Endothelial cell of umbilical vein (primary cell): Measurements from ENCODE around the gene CBLB. TPM values are rescaled to one million over a fixed set of nuclear protein-coding genes. Genes with fewer than 3 reads are reported as not detected.

Source experiments
- BruUV-seq: library from RNA; stranded (reverse); fragments of 400-500 nt; replicated peaks from 2 replicates; lab custom pipeline; 2021; lab: Mats Ljungman, UMichigan
- CTCF ChIA-PET: fragments of 300-600, 350-600 bp; sonication (Branson Sonifier 250); formaldehyde crosslinking; loops from one replicate; lab custom pipeline; 2021; ENCODE audit warnings: antibody characterized with exemption, inconsistent platforms; lab: Charles Lee
- POLR2A ChIA-PET: fragments of 300-600, 350-600 bp; sonication (Branson Sonifier 250); formaldehyde crosslinking; loops from one replicate; lab custom pipeline; 2021; ENCODE audit warnings: antibody characterized with exemption, inconsistent platforms; lab: Charles Lee
- DNase-seq: peaks from one replicate; pipeline ENCODE4 v3.0.0-alpha.2; 2011; ENCODE audit warnings: low read depth, low spot score
- FAIRE-seq: peaks from 2 replicates; lab custom pipeline; 2011; peaks lifted over from hg19 to GRCh38; lab: Jason Lieb, UNC
- H2AFZ ChIP-seq: 2 replicates; pipeline ENCODE4 v1.6.0; 2012; ENCODE audit warnings: low read depth, low read length, control low read depth, inconsistent platforms
- H3K27ac ChIP-seq: 2 replicates; pipeline ENCODE4 v1.5.1; 2011; ENCODE audit warnings: low read depth, mild to moderate bottlenecking, control low read depth, low read length, moderate library complexity; ENCODE audit not compliant: insufficient read depth
- H3K27me3 ChIP-seq, 2 experiments: 2 replicates each; pipeline versions ENCODE4 v1.6.0 to v1.6.1; 2011; ENCODE audit warnings: low read length in 2 of 2, mixed read lengths in 1 of 2; ENCODE audit not compliant: control insufficient read depth in 2 of 2, insufficient read depth in 2 of 2
- H3K36me3 ChIP-seq, 2 experiments: 2 replicates in 1 of 2; 3 replicates in 1 of 2; pipeline ENCODE4 v1.5.1; 2011; ENCODE audit warnings: low read length in 2 of 2, mild to moderate bottlenecking in 1 of 2, moderate library complexity in 1 of 2; ENCODE audit not compliant: control insufficient read depth in 2 of 2, insufficient read depth in 2 of 2; ENCODE audit errors: extremely low read depth in 1 of 2
- H3K4me1 ChIP-seq: 3 replicates; pipeline ENCODE4 v1.5.1; 2011; ENCODE audit warnings: mild to moderate bottlenecking, low read length; ENCODE audit not compliant: control insufficient read depth, insufficient read depth; ENCODE audit errors: extremely low read depth
- H3K4me2 ChIP-seq: 2 replicates; pipeline ENCODE4 v1.6.1; 2011; ENCODE audit warnings: low read length, control low read depth, mixed read lengths; ENCODE audit not compliant: insufficient read depth
- H3K4me3 ChIP-seq, 3 experiments: fragments of 200-600 bp in 1 of 3; sonication (generic), shearing (Covaris generic) in 1 of 3; replicated peaks in 1 of 3; 2 replicates each; pipeline ENCODE4 v1.5.1; 2011 to 2016; ENCODE audit warnings: control low read depth in 3 of 3, low read length in 3 of 3, mild to moderate bottlenecking in 2 of 3, inconsistent platforms in 1 of 3, low read depth in 1 of 3, moderate library complexity in 1 of 3; ENCODE audit not compliant: insufficient read depth in 1 of 3
- H3K79me2 ChIP-seq: 2 replicates; pipeline ENCODE4 v1.6.0; 2012; ENCODE audit warnings: low read length, inconsistent platforms; ENCODE audit not compliant: control insufficient read depth, insufficient read depth
- H3K9ac ChIP-seq: replicated peaks from 2 replicates; pipeline ENCODE3; 2011; ENCODE audit warnings: low read length, control low read depth; ENCODE audit not compliant: insufficient read depth; ENCODE audit errors: extremely low read depth
- H3K9me1 ChIP-seq: replicated peaks from 3 replicates; pipeline ENCODE4 v1.6.0; 2011; ENCODE audit warnings: mild to moderate bottlenecking, low read length; ENCODE audit not compliant: control insufficient read depth, insufficient read depth; ENCODE audit errors: extremely low read depth
- H3K9me3 ChIP-seq: replicated peaks from 2 replicates; pipeline ENCODE4 v1.5.1; 2012; ENCODE audit warnings: low read length, inconsistent platforms; ENCODE audit not compliant: control insufficient read depth, insufficient read depth
- H4K20me1 ChIP-seq: replicated peaks from 2 replicates; pipeline ENCODE3; 2011; ENCODE audit warnings: mild to moderate bottlenecking, low read length; ENCODE audit not compliant: control insufficient read depth, insufficient read depth; ENCODE audit errors: extremely low read depth
- CTCF ChIP-seq, 2 donors: IDR thresholded peaks; 1 replicate in 1 of 2; 2 replicates in 1 of 2; pipeline ENCODE4 v1.5.1; 2011; ENCODE audit warnings: low read length in 2 of 2, mild to moderate bottlenecking in 2 of 2, moderate library complexity in 2 of 2, control low read depth in 1 of 2, inconsistent platforms in 1 of 2, low read depth in 1 of 2; ENCODE audit not compliant: insufficient read depth in 1 of 2; ENCODE audit errors: extremely low read depth in 1 of 2
- EZH2 ChIP-seq: IDR thresholded peaks from 2 replicates; pipeline ENCODE4 v1.6.1; 2012; ENCODE audit warnings: borderline replicate concordance, low read depth, mild to moderate bottlenecking, moderate library complexity, low read length, inconsistent platforms; ENCODE audit not compliant: severe bottlenecking
- FOS ChIP-seq: IDR thresholded peaks from 2 replicates; pipeline ENCODE4 v1.6.1; 2011; ENCODE audit warnings: mild to moderate bottlenecking, low read length, moderate library complexity, borderline replicate concordance; ENCODE audit not compliant: insufficient read depth
- GATA2 ChIP-seq: IDR thresholded peaks from 2 replicates; pipeline ENCODE4 v1.7.0; 2011; ENCODE audit warnings: low read depth, mild to moderate bottlenecking, moderate library complexity, mixed read lengths, low read length; ENCODE audit not compliant: insufficient read length, insufficient read depth
- JUN ChIP-seq: IDR thresholded peaks from 2 replicates; pipeline ENCODE4 v1.6.1; 2011; ENCODE audit warnings: borderline replicate concordance, low read depth; ENCODE audit not compliant: insufficient read length, insufficient read depth
- MYC ChIP-seq: IDR thresholded peaks from one replicate; pipeline ENCODE4 v1.6.1; 2011; ENCODE audit warnings: mild to moderate bottlenecking, low read depth, low read length
- POLR2A ChIP-seq: IDR thresholded peaks from 2 replicates; pipeline ENCODE4 v1.6.1; 2012; ENCODE audit warnings: low read depth, mild to moderate bottlenecking, control low read depth, low read length
- POLR2AphosphoS5 ChIP-seq: IDR thresholded peaks from 2 replicates; pipeline ENCODE4 v1.6.1; 2012; ENCODE audit warnings: low read depth, mild to moderate bottlenecking, control low read depth, low read length, moderate library complexity; ENCODE audit not compliant: insufficient read depth
- dilution Hi-C: fragments of 300-500 bp; cut with MboI; formaldehyde crosslinking; loops from one replicate; pipeline ENCODE4 v1.15.0; 2019; ENCODE audit warnings: low sequenced_read_pairs; ENCODE audit not compliant: extremely low pct_ligation_motif_present
- intact Hi-C: fragments of 100-400 bp; cut with micrococcal nuclease; formaldehyde crosslinking; loops from one replicate; pipeline ENCODE4 v1.10.0; 2022
- polyA plus RNA-seq, 4 experiments: library from polyadenylated mRNA; depleted of rRNA in 3 of 4; stranded (reverse) in 3 of 4; unstranded in 1 of 4; fragments of >200 nt; gene quantifications; 2 replicates each; pipeline versions ENCODE4 v1.2.1 to v1.2.3, GENCODE V29; 2011 to 2012; ENCODE audit warnings: missing spikeins in 1 of 4
- total RNA-seq: library from RNA; stranded (reverse); gene quantifications from 2 replicates; pipeline ENCODE4 v1.2.3, GENCODE V29; 2021
- TF ChIP-seq, protein P1 (sequence below): IDR thresholded peaks from 2 replicates; pipeline ENCODE4 v1.6.1; 2011; ENCODE audit not compliant: insufficient read depth, insufficient read length

The CBLB gene
- total and polyA plus RNA-seq, 2 donors (not counting 3 experiments of a cell fraction or from before 2014, with no cell fraction given), result 17.8 to 39.6 TPM

DNA sequence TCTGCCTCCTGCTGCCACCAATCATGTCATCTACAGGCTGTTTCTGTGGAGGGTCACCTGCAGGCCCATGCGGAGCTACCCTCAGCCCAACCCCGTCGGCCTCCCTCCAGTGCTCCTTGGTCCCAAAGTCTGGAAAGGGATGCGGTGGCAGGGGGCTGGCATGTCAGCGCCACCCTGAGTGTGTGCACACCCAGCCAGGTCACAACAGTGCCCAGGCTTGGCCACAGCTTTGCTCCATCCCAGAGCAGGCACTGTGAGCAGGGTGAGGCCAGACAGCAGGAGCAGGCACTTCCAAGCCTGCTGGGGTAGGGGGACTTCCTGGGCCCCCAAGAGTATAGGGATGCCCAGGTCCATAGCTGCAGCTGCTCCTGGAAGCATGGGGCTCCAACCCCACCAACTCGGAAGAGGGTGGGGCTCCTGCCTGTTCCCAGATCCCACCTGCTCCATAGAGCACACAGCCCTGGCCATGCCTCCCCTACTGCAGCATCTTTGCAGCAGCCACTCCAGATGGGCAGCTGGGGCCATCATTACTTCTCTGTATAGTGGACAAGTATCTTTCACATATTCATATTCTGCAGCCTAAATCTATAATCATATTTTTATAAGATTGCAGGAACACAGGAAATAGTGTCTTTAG, 109.3 kb downstream of the CBLB start:
- Histone ChIP-seq H3K4me3 (no peak overlapping the region), H4K20me1 (no peaks in the 10 kb centered on the region), H3K9me3 (no peaks in the 10 kb centered on the region), H3K27ac (no peak overlapping the region), H2AFZ (no peak overlapping the region), H3K9ac (no peak overlapping the region), H3K9me1 (no peaks in the 10 kb centered on the region), H3K27me3 (no peaks in the 10 kb centered on the region), H3K4me2 (no peak overlapping the region), H3K4me1 (peaks cover 4% of the 10 kb centered on the region), H3K36me3 (peaks cover 0 to 16% of the 10 kb centered on the region in 2 experiments), H3K79me2 (no peaks in the 10 kb centered on the region)
- dilution Hi-C loops (no loop called here), intact Hi-C loops (loop anchor here (10.0 kb wide), 1 partner anchor 845 kb away; no protein-coding TSS in a partner anchor)
- BruUV-seq, result no TSS peak
- POLR2A ChIA-PET, result no interaction called here
- no peak for TF ChIP-seq FOS
- TF ChIP-seq EZH2, result no peak
- TF ChIP-seq MYC, result no peak
- TF ChIP-seq JUN, result no peak
- TF ChIP-seq CTCF (IDR thresholded peaks at IDR 0.05; ENCODE audit: extremely low read depth in 1 of 2, insufficient read depth in 1 of 2, low read depth in 1 of 2, low read length in 2 of 2), result no peak
- TF ChIP-seq POLR2AphosphoS5, result no peak
- no peak for TF ChIP-seq POLR2A
- TF ChIP-seq GATA2, result no peak
- TF ChIP-seq, protein P1, sequence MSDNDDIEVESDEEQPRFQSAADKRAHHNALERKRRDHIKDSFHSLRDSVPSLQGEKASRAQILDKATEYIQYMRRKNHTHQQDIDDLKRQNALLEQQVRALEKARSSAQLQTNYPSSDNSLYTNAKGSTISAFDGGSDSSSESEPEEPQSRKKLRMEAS, result no peak
- FAIRE-seq, result no peak
- no peak for DNase-seq
- CTCF ChIA-PET, result no interaction called here
